Liver (tissue), 3 donors: ENCODE data around the gene FLG2.

Source experiments
- ATF3 ChIP-seq: IDR thresholded peaks from 2 replicates; pipeline ENCODE4 v1.6.1; 2016; ENCODE audit warnings: antibody characterized with exemption
- CTCF ChIP-seq: fragments of 150-350 bp; IDR thresholded peaks from 2 replicates; pipeline ENCODE4 v1.5.1; 2017; ENCODE audit warnings: improper control_type of control experiment, low read depth, low read length; ENCODE audit not compliant: missing input control
- MAX ChIP-seq: IDR thresholded peaks from 2 replicates; pipeline ENCODE4 v1.6.1; 2016; ENCODE audit warnings: antibody characterized with exemption
- RAD21 ChIP-seq, 2 donors: IDR thresholded peaks; 2 replicates each; pipeline ENCODE4 v1.6.1; 2016; ENCODE audit warnings: antibody characterized with exemption in 2 of 2, mild to moderate bottlenecking in 2 of 2
- SP1 ChIP-seq: IDR thresholded peaks from 2 replicates; pipeline ENCODE4 v1.6.1; 2018; ENCODE audit warnings: antibody characterized with exemption, mild to moderate bottlenecking
- YY1 ChIP-seq: IDR thresholded peaks from 2 replicates; pipeline ENCODE4 v1.6.1; 2016; ENCODE audit warnings: antibody characterized with exemption, mild to moderate bottlenecking
- ZBTB33 ChIP-seq: IDR thresholded peaks from 2 replicates; pipeline ENCODE4 v1.6.1; 2016; ENCODE audit warnings: antibody characterized with exemption
- donor health status: healthy.
- donor health status: healthy.

- TF ChIP-seq CTCF, result no peak
- no peak for TF ChIP-seq YY1
- no peak for TF ChIP-seq RAD21 (IDR thresholded peaks at IDR 0.05)
- TF ChIP-seq ATF3, result no peak
- no peak for TF ChIP-seq ZBTB33
- TF ChIP-seq MAX, result no peak
- TF ChIP-seq SP1, result no peak
Observed at GRCh38 chr1:152348447-152348846, 11.4 kb downstream of the FLG2 start.
